GM19452 (cell line): ENCODE measurements around the gene ZNF800.

ENCODE experiments used
- ATAC-seq: cut with Tn5 transposase; IDR thresholded peaks from one replicate; pipeline ENCODE4 v1.9.1; 2021; ENCODE audit not compliant: unreplicated experiment

The ZNF800 gene

DNA sequence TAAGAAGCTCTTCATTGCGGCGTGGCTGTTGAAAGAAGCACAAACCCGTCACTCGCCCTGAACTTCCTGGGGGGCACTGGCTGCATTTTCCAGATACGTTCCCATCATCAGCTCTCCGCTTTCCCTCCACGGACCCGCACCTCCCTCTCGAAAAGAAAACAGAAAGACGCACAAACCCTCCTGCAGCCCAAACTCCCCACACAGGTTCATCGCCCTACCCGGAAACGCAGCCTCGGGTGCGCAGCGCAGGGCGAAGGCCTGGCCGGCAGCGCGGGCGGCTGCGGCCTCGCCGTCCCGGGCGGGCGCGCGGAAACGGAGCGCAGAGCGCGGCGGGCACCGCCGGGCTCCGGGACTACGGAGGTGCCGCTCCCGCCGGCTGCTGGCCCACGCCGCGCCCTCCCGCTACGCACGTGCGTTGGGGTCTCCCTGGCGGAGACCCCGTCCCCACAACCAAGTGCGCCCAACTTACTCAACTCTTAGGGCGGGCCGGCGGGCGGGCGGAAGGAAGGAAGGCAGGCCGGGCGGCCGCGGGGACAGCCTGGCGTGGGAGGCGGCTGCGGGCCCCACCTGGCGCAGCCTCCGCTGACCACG, 822 bp downstream of the ZNF800 start:
- peak; percentile 41 for ATAC-seq

DNA sequence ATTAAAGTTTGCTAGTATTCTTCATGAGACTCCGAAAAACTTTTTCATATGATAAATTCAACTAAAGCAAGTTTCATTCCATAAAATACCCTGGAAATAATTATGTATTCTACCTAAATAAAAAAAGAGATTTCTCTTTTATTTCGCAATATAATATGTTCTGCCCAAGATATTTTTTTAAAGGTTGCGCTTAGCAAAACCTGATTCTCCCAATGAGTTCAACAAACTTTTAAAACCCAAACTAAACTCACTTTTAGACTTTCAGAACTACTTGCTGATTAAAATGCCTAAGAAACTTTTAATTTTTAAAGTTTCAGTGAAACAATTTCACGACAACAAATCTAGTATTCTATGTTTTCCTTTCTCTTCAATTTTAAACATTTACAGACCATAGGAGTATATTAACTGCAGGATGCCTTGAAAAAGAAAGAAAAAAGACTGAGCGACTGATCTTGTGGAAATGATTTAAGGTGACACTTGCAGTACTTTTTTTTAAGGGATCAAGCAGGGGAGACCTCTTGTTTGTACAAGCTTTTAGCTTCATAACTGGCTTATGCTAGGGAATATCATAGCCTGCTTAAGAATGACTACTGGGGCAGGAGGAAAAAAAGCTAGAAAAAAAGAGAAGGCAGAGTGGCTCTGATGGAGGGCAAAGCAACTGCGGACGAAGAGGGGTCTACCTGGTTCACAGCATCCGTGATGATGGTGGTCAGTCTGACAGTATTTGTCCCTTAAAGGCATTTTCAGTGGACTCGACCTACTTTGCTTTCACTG, 1.5 kb downstream of the ZNF800 start:
- ATAC-seq: no peak

DNA sequence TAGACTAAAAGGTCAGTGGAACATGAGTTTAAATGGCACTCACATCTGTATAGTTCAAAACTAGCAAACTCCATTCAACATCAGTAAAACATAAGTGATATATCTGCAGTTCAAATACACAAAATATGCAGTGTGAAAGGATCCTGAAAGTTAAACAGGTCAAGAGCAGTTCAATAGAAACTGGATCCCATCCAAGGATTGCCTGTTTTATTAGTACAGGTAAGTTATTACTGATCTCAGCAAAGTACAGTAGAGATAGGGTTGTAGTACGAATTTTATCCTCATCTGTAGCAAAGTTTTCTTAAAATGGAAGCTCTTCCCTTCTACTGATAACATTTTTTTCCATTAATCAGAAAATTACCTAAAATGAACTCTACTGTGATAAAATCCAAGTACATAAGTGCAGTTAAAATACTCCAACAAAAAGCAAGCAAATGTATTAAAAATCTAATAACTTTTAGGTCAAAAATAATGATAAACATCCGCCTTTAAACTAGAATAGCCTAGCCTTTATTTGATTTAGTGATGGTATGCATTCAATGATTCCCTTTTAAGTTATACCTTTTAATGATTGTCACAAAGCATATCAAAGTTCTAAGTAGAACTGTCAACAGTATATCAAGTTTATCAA, 2.2 kb downstream of the ZNF800 start:
- ATAC-seq: no peak

DNA sequence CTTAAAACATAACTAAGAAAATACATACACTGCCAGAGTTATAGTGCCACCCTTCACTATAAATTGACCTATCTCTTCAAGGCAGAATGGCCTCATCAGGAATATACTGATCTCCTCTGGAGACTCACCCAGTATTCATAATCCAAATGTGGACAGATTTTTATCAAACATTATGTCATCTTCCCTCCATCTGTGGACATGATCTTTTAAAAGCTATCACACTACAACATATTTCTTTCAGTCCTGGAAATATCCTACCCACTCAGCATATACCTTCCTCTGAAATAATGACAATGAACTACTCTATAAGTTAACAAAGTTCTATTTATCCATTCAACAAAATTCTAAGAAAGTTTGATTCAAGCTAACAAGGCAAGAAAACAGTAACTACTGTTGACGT, 3.2 kb downstream of the ZNF800 start:
- ATAC-seq: no peak

DNA sequence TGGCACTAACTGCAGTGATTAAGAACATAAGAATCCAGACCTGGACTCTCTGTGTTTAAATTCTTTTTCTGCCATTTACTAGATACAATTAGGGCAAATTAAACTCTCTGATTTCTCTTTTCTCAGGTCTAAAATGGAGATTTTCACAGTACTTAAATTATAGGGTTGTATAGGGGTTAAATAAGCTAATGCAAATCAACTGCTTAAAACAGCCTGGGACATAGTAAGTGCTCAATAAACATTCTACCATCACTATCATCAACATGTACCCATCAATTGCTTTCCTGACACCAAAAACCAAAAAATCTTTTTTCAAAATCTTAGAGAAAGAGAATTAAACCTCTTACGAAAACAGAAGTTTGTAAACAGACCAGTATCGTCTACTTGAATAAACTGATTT, 4.5 kb downstream of the ZNF800 start:
- no peak for ATAC-seq

DNA sequence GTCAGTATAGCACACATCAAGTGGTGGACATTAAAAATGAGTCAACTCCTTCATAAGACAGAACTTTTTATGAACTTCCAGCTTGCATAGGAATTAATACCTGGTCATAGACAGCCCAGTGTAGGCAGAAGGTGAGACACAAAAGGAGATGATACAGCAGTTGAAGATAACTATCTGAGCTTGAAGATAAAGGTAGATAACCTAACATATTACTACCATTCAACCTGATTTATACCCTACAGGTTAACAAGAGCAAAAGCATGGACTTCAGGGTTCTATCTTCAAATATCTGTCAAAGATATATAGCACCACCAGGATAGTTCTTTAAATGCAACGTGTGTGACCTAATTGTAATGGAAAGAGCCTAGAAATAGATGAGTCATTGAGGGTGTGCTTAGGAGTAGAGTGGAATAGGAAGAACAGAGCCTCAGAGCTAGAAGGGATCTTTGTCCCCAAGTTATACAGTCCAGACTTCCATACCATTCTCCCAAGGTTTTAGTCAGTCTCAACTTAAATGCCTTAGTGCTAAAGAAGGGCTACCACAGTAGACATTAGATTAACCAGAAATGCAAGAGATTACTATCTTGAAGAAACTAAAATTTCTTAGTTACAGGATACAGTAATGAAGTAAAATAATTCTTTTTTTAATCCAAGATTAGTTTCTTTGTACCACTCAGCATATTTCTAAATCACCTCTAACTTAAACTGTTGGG, 9.2 kb downstream of the ZNF800 start:
- ATAC-seq: no peak

DNA sequence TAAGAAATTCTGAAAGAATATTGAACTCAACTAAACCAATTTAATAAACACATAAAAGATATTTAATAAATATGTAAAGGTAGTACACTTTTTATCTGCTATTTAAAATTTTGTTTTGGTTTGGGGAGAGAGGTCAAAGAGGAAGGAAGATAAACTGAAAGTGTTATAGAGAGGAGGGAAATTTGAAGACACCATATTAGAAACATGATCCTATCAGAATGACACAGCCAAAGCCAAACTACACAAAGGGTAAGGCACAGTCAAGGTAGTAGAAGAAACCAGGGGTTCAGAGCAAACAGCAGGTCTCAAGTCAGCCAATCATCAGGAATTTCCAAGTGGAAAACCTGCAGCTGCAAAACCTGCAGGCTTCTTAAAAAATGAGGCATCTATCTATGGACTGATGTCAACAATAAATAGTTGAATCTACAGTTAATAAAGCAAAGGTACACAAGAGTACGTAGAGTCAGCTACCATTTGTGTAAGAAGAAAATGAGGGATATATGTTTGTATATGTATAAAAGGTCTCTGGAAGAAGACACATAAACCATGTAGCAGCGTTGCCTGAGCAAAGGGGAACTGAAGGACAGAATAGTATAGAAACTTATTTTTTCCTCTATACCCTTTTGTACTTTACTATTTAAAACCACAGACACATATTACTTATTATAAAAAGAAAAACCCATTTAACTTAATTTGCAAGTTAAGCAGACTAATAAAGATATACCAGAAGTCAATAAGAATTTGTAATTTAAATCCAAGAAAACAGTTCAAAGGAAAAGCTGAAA, 10.0 kb downstream of the ZNF800 start:
- ATAC-seq: no peak

DNA sequence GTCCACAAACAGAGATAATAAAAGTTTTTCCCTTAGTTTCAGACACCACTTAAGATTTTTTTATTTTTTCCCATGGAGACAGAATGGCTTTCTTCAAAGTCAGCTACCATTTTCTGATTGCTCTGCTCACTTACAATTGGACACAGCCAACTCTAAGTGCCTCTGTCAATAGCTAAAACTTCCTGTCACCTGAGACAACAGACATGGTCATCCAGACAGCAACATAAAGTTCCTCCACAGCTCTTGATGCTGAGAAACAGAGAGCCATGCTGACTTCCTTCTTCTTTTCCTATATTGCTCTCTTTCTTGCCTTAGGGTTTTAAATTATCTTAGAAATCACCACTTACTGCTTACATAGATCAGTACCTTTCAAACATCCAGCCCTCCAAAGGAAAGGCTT, 12.0 kb downstream of the ZNF800 start:
- ATAC-seq: no peak

DNA sequence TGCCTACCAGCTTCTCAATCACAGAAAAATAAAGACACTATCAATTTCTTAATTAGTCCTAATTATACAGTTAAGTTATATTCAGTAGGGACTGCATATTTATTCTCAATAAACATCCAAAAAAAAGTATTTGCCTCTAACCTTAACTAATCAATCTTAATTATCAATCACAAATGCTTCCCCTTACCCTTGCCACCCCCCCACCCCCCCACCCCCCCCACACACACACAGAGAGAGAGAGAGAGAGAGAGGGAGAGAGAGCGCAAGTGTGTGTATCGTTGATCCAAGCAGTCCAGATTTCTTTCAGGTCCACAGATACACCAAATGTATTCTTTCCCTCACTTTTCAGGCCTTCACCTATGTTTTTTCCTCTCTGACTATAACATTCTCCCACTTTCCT, 12.9 kb downstream of the ZNF800 start:
- ATAC-seq: no peak

DNA sequence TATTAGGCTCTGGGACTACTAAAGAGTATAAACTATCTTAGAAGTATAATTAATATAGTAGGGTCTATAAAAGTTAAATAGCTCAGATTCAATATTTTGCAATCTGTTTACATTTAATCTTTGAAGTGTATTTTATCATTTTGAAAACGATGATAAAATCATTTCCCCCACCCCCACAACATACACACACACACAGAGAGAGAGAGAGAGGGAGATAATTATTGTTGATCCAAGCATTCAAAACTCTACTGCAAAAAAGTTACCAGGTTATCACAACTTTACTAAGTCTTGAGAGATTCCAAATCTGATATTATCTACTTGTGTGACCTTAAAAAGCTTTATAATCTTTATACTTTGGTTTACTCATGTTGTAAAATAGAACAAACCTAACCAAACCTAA, 14.0 kb downstream of the ZNF800 start:
- ATAC-seq: no peak

DNA sequence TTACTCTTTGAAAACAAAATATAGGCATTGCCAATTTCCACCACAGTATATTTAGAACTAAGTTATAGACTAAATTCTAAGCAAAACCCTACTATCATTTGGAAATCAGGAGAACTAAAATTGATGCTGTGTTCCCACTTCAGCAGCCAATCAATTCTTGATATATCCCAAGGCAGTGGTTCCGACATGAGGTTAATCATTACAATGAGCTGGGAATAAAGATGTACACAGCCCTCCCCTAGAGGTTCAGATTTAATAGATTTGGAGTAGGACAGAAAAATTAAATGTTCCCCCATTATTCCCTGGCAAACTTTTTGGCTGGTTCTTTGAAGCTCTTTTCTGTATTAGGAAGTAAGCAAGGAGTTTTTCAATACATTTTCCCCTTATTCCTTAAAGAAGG, 15.1 kb downstream of the ZNF800 start:
- no peak for ATAC-seq

DNA sequence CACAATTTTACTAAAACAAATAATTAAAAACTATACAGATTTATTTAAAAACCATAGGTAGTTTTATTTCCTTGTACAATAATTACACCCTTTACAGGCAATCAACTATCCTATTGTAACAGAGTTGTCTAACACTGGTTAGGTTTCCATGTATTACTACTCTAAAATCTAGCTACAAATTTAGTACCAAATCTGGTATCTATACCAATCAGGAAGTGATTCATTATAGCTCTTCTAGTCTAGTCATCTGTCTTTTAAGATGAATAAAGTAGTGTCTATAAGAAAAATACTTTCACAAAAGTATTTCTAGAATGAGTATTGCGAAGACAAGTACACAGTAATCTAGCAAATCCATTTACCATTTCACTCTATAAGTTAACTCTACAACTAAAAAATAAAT, 16.9 kb downstream of the ZNF800 start:
- no peak for ATAC-seq

DNA sequence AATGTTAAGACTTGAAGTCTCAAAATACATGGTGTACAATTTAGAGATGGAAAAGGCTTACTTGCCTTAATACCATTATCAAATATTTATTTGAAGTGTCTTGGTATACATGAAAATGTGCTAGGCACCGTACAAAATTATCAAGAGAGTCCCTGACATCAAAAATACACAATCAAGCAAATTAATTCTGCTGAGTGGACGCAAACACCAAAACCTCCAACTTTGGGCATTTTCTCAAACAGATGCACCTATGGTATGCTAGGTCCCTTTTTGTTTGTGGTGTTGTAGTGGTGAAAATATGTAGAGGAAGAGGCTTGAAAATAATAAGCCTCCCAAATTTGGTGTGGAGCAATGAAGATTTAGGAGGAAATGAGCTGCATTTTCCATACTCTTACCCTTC, 24.8 kb downstream of the ZNF800 start:
- ATAC-seq: no peak

DNA sequence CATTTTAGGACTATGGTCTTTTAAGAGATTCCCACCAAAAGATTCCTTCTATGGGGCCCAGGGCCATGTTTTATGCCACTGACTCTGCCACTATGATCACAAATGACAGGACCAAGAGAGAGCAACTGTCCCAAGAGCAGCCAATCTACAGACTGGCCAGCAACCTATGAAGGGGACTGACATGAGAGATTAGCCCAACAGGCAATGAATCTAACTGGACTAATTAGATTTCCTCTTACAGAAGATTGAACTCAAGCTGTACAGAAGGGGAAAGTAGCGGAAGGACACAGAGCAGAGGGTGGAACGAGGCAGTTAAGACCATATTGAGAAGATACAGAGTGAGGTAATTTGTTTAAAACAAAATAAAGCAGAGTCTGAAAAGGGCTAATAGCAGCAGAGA, 25.8 kb downstream of the ZNF800 start:
- ATAC-seq: no peak

DNA sequence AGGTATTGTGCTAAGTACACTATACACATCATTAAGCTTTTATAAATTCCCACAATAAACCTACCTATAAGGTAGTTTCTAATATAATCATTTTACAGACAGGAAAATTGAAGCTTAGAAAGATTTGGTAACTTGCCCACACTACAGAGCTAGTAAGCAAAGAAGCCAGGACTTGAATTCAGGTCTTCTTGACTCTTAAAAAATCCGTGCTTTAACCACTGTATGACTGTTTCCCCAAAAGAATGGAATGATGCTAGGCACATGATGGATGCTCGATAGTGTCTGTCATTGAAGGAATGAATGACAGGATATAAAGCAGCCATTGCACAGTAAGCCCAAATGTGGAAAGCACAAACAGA, 26.6 kb downstream of the ZNF800 start:
- ATAC-seq: no peak

DNA sequence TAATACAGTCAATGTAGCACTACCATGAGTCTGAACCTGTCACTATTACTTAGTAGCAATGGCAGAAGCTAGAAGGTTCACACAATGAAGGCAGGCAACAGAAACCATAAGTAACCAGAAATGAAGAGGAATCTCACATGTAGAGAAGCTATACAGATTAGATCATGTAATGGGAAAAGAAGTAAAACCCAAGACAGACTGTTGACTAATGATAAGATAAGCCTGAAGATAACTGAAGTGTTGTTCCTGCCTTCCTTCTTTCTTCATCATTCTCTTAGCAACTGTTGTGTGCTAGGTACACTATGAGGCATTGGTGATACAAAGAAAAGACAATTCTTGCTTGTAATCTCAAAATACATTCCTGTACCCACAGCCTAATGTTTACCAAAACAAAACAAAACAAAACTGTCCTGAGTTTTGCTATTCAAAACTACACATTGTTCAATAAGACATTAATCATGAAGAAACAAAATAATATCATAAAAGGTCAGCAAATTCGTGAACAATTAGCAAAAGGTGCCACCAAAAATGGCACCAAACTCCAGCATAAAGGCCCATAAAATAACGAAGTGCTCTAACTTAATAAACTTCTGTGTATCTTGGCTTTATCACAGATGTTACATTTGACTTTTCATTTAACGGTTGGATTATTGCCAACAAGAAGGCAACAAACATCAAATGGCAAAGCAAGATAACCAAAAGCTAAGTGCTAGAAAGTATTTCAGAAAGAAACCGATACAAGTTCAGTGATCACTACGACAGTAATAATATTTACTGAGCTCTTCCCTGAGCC, 27.1 kb downstream of the ZNF800 start:
- ATAC-seq: no peak

DNA sequence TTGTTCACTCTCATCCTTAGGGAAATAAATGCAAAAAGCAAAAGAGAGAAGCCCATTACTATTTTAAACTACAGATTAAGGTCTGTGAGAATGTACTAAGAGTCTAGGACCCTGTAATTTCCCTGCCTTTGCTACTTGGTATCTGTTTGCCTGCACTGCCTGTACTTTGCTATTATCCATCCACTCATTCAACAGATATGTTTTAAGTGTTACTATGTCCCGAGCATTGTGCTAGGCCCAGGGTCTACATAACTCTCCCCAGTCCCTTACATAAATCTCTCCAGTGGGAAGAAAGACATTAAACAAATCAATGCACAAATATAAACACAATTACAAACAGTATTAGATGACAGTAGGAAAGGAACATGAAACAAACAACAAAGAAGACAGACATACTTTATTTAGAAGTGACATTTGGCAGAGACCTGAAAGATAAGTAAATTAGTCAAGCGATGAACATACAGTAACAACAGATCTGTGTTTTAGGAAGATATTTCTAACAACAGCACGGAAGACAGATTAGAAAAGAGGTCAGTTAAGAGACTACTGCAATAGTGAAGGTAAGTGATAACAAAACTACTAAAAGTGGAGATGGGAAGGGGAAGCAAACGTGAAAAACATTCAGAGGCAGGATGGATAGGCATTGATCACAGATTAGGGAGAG, 30.0 kb downstream of the ZNF800 start:
- no peak for ATAC-seq

DNA sequence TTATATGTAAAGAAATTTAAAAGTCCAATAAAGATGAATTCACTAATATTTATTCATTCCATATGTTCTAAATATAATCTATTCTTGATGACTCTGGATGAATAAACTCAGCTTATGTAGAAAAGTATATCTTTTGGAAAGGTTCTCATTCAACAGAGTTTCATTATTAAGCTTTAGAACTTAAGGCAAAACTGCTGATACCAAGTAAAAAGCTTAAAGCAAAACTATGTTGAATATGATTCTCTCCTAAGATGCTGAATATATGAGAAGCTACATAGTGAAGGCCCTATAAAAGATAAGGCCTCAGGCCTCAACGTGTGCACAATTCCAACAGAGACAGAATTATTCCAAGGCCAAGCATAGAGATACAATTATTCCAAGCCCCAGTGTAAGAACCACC, 30.8 kb downstream of the ZNF800 start:
- ATAC-seq: no peak

DNA sequence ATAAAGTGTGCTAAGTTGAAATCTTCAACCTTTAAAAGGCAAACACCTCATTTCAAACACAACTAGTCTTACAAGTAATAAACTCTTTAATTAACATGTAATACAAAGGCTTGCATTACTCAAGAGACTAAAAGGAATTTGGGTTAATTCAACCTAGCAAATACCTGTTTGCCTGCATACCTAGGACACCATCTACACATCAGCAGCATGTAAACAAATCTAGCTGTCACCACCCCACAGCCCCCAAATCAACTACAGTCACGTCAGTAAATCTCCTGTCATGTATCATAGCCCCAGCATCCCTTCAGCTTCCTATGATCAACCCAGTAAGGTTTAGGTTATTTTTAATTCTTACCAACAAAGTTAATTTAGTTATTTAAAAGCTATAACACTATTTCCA, 33.5 kb downstream of the ZNF800 start:
- ATAC-seq: no peak

DNA sequence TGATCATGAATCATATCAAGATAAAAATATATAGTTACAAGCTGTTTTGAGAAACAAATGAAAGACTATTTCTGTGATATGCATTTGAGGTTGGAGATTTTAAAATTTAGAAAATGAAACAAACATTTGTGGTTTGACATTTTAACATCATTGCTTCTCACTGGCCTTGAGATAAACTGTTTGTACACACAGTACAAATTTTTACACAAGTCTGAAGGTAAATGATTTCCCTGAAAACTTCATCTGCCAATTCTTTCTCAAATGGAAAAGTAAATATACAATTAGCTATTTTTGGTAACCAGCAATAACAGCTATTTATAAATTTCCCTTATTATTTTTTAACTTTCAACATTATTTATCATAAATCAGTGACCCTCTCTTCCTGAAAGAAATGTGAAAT, 38.6 kb downstream of the ZNF800 start:
- ATAC-seq: no peak
